Osteoblast (primary cell): Measurements from ENCODE around the gene INTS15. TPM values are rescaled to one million over a fixed set of nuclear protein-coding genes. Genes with fewer than 3 reads are reported as not detected.
A peak's percentile ranks its signal among the peaks of the same experiment; 100 is the strongest.

Experiments
- DNase-seq: peaks from one replicate; pipeline ENCODE4 v3.0.0; 2011; ENCODE audit warnings: low spot score, mixed read lengths; ENCODE audit not compliant: insufficient read length; ENCODE audit errors: missing footprints
- H2AFZ ChIP-seq: 2 replicates; pipeline ENCODE4 v1.6.0; 2011; ENCODE audit warnings: mild to moderate bottlenecking, low read length
- H3K27ac ChIP-seq: 2 replicates; pipeline ENCODE4 v1.5.1; 2011; ENCODE audit warnings: mild to moderate bottlenecking, low read depth, low read length, moderate library complexity
- H3K27me3 ChIP-seq: 2 replicates; pipeline ENCODE4 v1.6.0; 2012; ENCODE audit warnings: mild to moderate bottlenecking, control low read depth, inconsistent platforms, low read length, moderate library complexity; ENCODE audit not compliant: insufficient read depth
- H3K36me3 ChIP-seq: 2 replicates; pipeline ENCODE4 v1.5.1; 2011; ENCODE audit warnings: mild to moderate bottlenecking, low read length, control low read depth, moderate library complexity; ENCODE audit not compliant: insufficient read depth
- H3K4me1 ChIP-seq: 2 replicates; pipeline ENCODE4 v1.5.1; 2011; ENCODE audit warnings: mild to moderate bottlenecking, low read length, control low read depth, moderate library complexity; ENCODE audit not compliant: insufficient read depth
- H3K4me2 ChIP-seq: 2 replicates; pipeline ENCODE4 v1.6.0; 2011; ENCODE audit warnings: mild to moderate bottlenecking, low read length; ENCODE audit not compliant: insufficient read depth
- H3K4me3 ChIP-seq: fragments of 200-600 bp; sonication (generic); 3 replicates; pipeline ENCODE4 v1.5.1; 2012; ENCODE audit warnings: mild to moderate bottlenecking, low read length, inconsistent platforms; ENCODE audit not compliant: insufficient read depth
- H3K79me2 ChIP-seq: 2 replicates; pipeline ENCODE4 v1.6.0; 2012; ENCODE audit warnings: mild to moderate bottlenecking, low read length, control low read depth, inconsistent platforms; ENCODE audit not compliant: insufficient read depth
- H3K9me3 ChIP-seq: 2 replicates; pipeline ENCODE4 v1.5.1; 2011; ENCODE audit warnings: low read depth, low read length, control low read depth
- H4K20me1 ChIP-seq: 2 replicates; pipeline ENCODE4 v1.6.0; 2012; ENCODE audit warnings: mild to moderate bottlenecking, low read length, control low read depth; ENCODE audit not compliant: insufficient read depth
- total RNA-seq: library from RNA; depleted of rRNA; stranded (reverse); fragments of >200 nt; gene quantifications from 2 replicates; pipeline ENCODE4 v1.2.3, GENCODE V29; 2012
- TF ChIP-seq, protein P1 (sequence below): IDR thresholded peaks from 2 replicates; pipeline ENCODE4 v1.5.1; 2011; ENCODE audit warnings: mild to moderate bottlenecking, low read depth, low read length, moderate library complexity; ENCODE audit errors: extremely low read depth

INTS15 gene
- total RNA-seq, 1 donor: 11.9 TPM

- peak; percentile 89 for DNase-seq
- Histone ChIP-seq H2AFZ (no peak overlapping the region), H3K79me2 (no peaks in the 10 kb centered on the region), H3K27me3 (peaks cover 33% of the 10 kb centered on the region), H3K4me3 (peak overlapping the region; percentile 37), H3K27ac (no peak overlapping the region), H3K4me2 (no peak overlapping the region), H3K4me1 (no peaks in the 10 kb centered on the region), H4K20me1 (no peaks in the 10 kb centered on the region), H3K36me3 (no peaks in the 10 kb centered on the region), H3K9me3 (no peaks in the 10 kb centered on the region)
- TF ChIP-seq, protein P1, sequence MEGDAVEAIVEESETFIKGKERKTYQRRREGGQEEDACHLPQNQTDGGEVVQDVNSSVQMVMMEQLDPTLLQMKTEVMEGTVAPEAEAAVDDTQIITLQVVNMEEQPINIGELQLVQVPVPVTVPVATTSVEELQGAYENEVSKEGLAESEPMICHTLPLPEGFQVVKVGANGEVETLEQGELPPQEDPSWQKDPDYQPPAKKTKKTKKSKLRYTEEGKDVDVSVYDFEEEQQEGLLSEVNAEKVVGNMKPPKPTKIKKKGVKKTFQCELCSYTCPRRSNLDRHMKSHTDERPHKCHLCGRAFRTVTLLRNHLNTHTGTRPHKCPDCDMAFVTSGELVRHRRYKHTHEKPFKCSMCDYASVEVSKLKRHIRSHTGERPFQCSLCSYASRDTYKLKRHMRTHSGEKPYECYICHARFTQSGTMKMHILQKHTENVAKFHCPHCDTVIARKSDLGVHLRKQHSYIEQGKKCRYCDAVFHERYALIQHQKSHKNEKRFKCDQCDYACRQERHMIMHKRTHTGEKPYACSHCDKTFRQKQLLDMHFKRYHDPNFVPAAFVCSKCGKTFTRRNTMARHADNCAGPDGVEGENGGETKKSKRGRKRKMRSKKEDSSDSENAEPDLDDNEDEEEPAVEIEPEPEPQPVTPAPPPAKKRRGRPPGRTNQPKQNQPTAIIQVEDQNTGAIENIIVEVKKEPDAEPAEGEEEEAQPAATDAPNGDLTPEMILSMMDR: no peak
Measured at GRCh38 chr7:6615723-6616555, 26.1 kb downstream of the INTS15 start.

- H3K4me3 ChIP-seq: no peak overlapping the region
- no peak overlapping the region for H3K4me2 ChIP-seq
- no peaks in the 10 kb centered on the region for H3K9me3 ChIP-seq
- H3K79me2 ChIP-seq: no peaks in the 10 kb centered on the region
- no peak overlapping the region for H3K27ac ChIP-seq
- TF ChIP-seq, protein P1: no peak
- H3K4me1 ChIP-seq: no peaks in the 10 kb centered on the region
- DNase-seq: no peak
- H4K20me1 ChIP-seq: no peaks in the 10 kb centered on the region
- no peaks in the 10 kb centered on the region for H3K36me3 ChIP-seq
- no peak overlapping the region for H2AFZ ChIP-seq
- H3K27me3 ChIP-seq: peaks cover 33% of the 10 kb centered on the region
Measured at GRCh38 chr7:6616854-6617643, 27.2 kb downstream of the INTS15 start.

DNA sequence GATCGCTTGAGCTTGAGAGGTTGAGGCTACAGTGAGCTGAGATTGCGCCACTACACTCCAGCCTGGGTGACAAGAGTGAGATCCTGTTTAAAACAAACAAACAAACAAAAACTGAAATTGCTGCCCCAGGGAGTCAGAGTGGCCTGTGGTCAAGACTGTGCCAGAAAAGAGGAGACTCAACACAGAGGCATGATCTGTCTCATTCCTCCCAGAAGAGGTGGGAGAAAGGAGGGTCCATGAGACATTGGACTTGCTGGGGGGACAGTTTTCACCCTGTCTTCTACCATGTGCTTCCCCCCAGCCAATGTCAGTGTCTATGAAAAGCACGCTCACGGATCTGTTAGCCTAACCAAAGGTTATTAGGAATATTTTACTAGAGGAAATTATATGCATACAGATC lies 28.8 kb downstream of the INTS15 start:
- Histone ChIP-seq H4K20me1 (no peaks in the 10 kb centered on the region), H3K79me2 (no peaks in the 10 kb centered on the region), H3K4me3 (no peak overlapping the region), H2AFZ (no peak overlapping the region), H3K4me2 (no peak overlapping the region), H3K9me3 (no peaks in the 10 kb centered on the region), H3K36me3 (no peaks in the 10 kb centered on the region), H3K27ac (no peak overlapping the region), H3K4me1 (no peaks in the 10 kb centered on the region), H3K27me3 (peaks cover 31% of the 10 kb centered on the region)
- DNase-seq: peak; percentile 72
- TF ChIP-seq, protein P1: no peak

DNA sequence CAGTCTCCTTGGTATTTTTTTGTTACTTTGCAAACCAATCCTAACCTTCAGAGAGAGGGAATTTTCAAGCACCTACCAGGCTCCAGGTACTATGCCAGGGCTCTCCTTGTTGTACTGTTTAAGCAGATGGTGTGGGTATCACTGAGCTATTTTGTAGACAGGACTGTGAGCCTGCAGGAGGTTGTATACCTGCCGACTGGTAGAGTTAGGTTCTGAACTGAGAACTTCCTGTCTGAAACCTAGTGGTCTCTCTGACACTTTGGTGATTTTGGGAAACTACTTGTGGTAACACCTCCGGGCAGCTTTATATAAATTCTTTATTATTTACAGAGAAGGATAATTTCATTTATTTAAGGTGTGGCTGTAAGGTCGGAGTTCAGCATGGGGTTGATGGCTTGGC lies 30.1 kb downstream of the INTS15 start:
- no peak for DNase-seq
- H3K27me3 ChIP-seq: peaks cover 18% of the 10 kb centered on the region
- H2AFZ ChIP-seq: no peak overlapping the region
- H3K9me3 ChIP-seq: no peaks in the 10 kb centered on the region
- H3K36me3 ChIP-seq: no peaks in the 10 kb centered on the region
- TF ChIP-seq, protein P1: no peak
- H3K4me3 ChIP-seq: no peak overlapping the region
- H3K27ac ChIP-seq: no peak overlapping the region
- no peaks in the 10 kb centered on the region for H3K4me1 ChIP-seq
- H3K4me2 ChIP-seq: no peak overlapping the region
- no peaks in the 10 kb centered on the region for H4K20me1 ChIP-seq
- H3K79me2 ChIP-seq: no peaks in the 10 kb centered on the region
